GM23338 (cell line): ENCODE results near the gene SIL1. TPM values are rescaled to one million over a fixed set of nuclear protein-coding genes. Genes with fewer than 3 reads are reported as not detected.

ENCODE experiments used
- ATAC-seq: fragments of 200-7000 bp; cut with Tn5 transposase; 3 replicates; pipeline ENCODE4 v1.9.1; 2020
- DNase-seq: peaks from one replicate; pipeline ENCODE4 v3.0.0-alpha.2; 2015; ENCODE audit warnings: low spot score
- H2AFZ ChIP-seq: fragments of 200-600 bp; sonication (generic); 2 replicates; pipeline ENCODE4 v1.8.0; 2016; ENCODE audit warnings: antibody characterized with exemption, mild to moderate bottlenecking, moderate library complexity
- H3F3A ChIP-seq: fragments of 200-600 bp; sonication (generic); replicated peaks from 2 replicates; pipeline ENCODE4 v1.8.0; 2017; ENCODE audit warnings: antibody characterized with exemption, mixed run types, low read depth
- H3K27ac ChIP-seq: fragments of 200-600 bp; sonication (generic); 2 replicates; pipeline ENCODE4 v1.6.1; 2016; ENCODE audit warnings: low read depth
- H3K27me3 ChIP-seq: fragments of 200-600 bp; sonication (generic); 2 replicates; pipeline ENCODE4 v1.8.0; 2016; ENCODE audit warnings: mild to moderate bottlenecking, mixed run types, moderate library complexity; ENCODE audit not compliant: insufficient read depth
- H3K36me3 ChIP-seq: fragments of 200-600 bp; sonication (generic); 2 replicates; pipeline ENCODE4 v1.8.0; 2016; ENCODE audit warnings: mild to moderate bottlenecking; ENCODE audit not compliant: insufficient read depth
- H3K4me1 ChIP-seq: fragments of 200-600 bp; sonication (generic); 2 replicates; pipeline ENCODE4 v1.8.0; 2016; ENCODE audit warnings: mild to moderate bottlenecking, moderate library complexity; ENCODE audit not compliant: insufficient read depth
- H3K4me2 ChIP-seq: fragments of 200-600 bp; sonication (generic); 2 replicates; pipeline ENCODE4 v1.7.1; 2017; ENCODE audit warnings: mixed run types
- H3K4me3 ChIP-seq: fragments of 200-600 bp; sonication (generic); 2 replicates; pipeline ENCODE4 v1.6.1; 2016; ENCODE audit warnings: mixed run types
- H3K79me2 ChIP-seq: fragments of 200-600 bp; sonication (generic); replicated peaks from 2 replicates; pipeline ENCODE4 v1.8.0; 2017; ENCODE audit warnings: mild to moderate bottlenecking; ENCODE audit not compliant: insufficient read depth
- H3K9me2 ChIP-seq: fragments of 200-600 bp; sonication (generic); 2 replicates; pipeline ENCODE4 v1.8.0; 2017; ENCODE audit not compliant: insufficient read depth
- H4K20me1 ChIP-seq: fragments of 200-600 bp; sonication (generic); replicated peaks from 2 replicates; pipeline ENCODE4 v1.8.0; 2017; ENCODE audit warnings: mild to moderate bottlenecking; ENCODE audit not compliant: insufficient read depth
- H3K27ac Mint-ChIP-seq: 2 replicates; pipeline ENCODE4 v1.8.0; 2020; ENCODE audit warnings: inconsistent platforms, mild to moderate bottlenecking, moderate library complexity, mixed read lengths
- H3K27me3 Mint-ChIP-seq: 3 replicates; pipeline ENCODE4 v1.8.0; 2022; ENCODE audit warnings: low read depth, mild to moderate bottlenecking, moderate library complexity, mixed read lengths, inconsistent platforms; ENCODE audit not compliant: insufficient read depth, poor library complexity
- H3K36me3 Mint-ChIP-seq: 3 replicates; pipeline ENCODE4 v1.8.0; 2021; ENCODE audit warnings: low read depth, mild to moderate bottlenecking, inconsistent platforms, moderate library complexity, mixed read lengths
- H3K4me1 Mint-ChIP-seq: 3 replicates; pipeline ENCODE4 v1.8.0; 2020; ENCODE audit warnings: mild to moderate bottlenecking, inconsistent platforms, mixed read lengths
- H3K4me3 Mint-ChIP-seq: 3 replicates; pipeline ENCODE4 v1.8.0; 2021; ENCODE audit warnings: moderate library complexity, mild to moderate bottlenecking, inconsistent platforms, mixed read lengths
- H3K9me3 Mint-ChIP-seq: 3 replicates; pipeline ENCODE4 v1.8.0; 2020; ENCODE audit warnings: moderate library complexity, mild to moderate bottlenecking, inconsistent platforms, mixed read lengths
- CREB1 ChIP-seq: fragments of 250-450 bp; sonication (Bioruptor Pico); IDR thresholded peaks from 2 replicates; pipeline ENCODE4 v1.5.0; 2020; ENCODE audit warnings: low read depth, mild to moderate bottlenecking, moderate library complexity
- CTCF ChIP-seq, 2 experiments: fragments of 200-600 bp in 1 of 2; sonication (generic) in 1 of 2; conservative IDR thresholded peaks; 2 replicates each; pipeline versions ENCODE4 v1.5.1 to v1.6.1; 2016 to 2017; ENCODE audit warnings: antibody characterized with exemption in 2 of 2, low read depth in 2 of 2, mild to moderate bottlenecking in 2 of 2, moderate library complexity in 1 of 2
- ETS1 ChIP-seq: IDR thresholded peaks from 2 replicates; pipeline ENCODE4 v1.6.1; 2016; ENCODE audit warnings: antibody characterized with exemption
- EZH2 ChIP-seq: fragments of 200-600 bp; sonication (generic); IDR thresholded peaks from one replicate; pipeline ENCODE4 v1.8.0; 2017; ENCODE audit warnings: antibody characterized with exemption, mild to moderate bottlenecking, low read depth; ENCODE audit not compliant: unreplicated experiment
- EZH2phosphoT487 ChIP-seq: fragments of 200-600 bp; sonication (generic); IDR thresholded peaks from one replicate; pipeline ENCODE4 v1.8.1; 2018; ENCODE audit warnings: antibody characterized with exemption; ENCODE audit not compliant: unreplicated experiment
- JUNB ChIP-seq: IDR thresholded peaks from one replicate; pipeline ENCODE4 v1.6.1; 2016; ENCODE audit warnings: antibody characterized with exemption; ENCODE audit not compliant: unreplicated experiment
- NANOG ChIP-seq: IDR thresholded peaks from 2 replicates; pipeline ENCODE4 v1.6.1; 2016; ENCODE audit warnings: antibody characterized with exemption, borderline replicate concordance
- POLR2AphosphoS5 ChIP-seq: IDR thresholded peaks from 2 replicates; pipeline ENCODE4 v1.6.1; 2016; ENCODE audit warnings: antibody characterized with exemption, low read depth
- REST ChIP-seq: IDR thresholded peaks from one replicate; pipeline ENCODE4 v1.6.1; 2018; ENCODE audit warnings: antibody characterized with exemption; ENCODE audit not compliant: unreplicated experiment
- STAT1 ChIP-seq: IDR thresholded peaks from one replicate; pipeline ENCODE4 v1.6.1; 2016; ENCODE audit warnings: antibody characterized with exemption; ENCODE audit not compliant: unreplicated experiment
- ZNF114 ChIP-seq: fragments of 250-450 bp; sonication (Bioruptor Pico); IDR thresholded peaks from 2 replicates; pipeline ENCODE4 v1.5.0; 2020; ENCODE audit warnings: mild to moderate bottlenecking, moderate library complexity
- ZNF331 ChIP-seq: fragments of 250-450 bp; sonication (Bioruptor Pico); IDR thresholded peaks from 2 replicates; pipeline ENCODE4 v1.5.0; 2020; ENCODE audit warnings: low read depth, mild to moderate bottlenecking, moderate library complexity
- ZNF462 ChIP-seq: fragments of 250-450 bp; sonication (Bioruptor Pico); IDR thresholded peaks from 2 replicates; pipeline ENCODE4 v1.5.0; 2020; ENCODE audit warnings: mild to moderate bottlenecking, moderate library complexity
- polyA plus RNA-seq: library from polyadenylated mRNA; unstranded; fragments of >200 nt; fragmentation: Nextera tagmentation; extraction: Ambion mirVana; gene quantifications from 2 replicates; pipeline ENCODE4 v1.2.1, GENCODE V29; 2016
- total RNA-seq: library from RNA; depleted of rRNA; stranded (reverse); fragments of >200 nt; shearing (Covaris generic); gene quantifications from 2 replicates; pipeline ENCODE4 v1.2.3, GENCODE V29; 2014

Gene SIL1
- total and polyA plus RNA-seq, 2 experiments from 2014 or later: 5.5 to 5.9 TPM

- peaks cover 8% of the 10 kb centered on the region for H3K4me1 ChIP-seq
- H2AFZ ChIP-seq: no peak overlapping the region
- no peaks in the 10 kb centered on the region for H3K27me3 Mint-ChIP-seq
- H3K4me3 ChIP-seq: no peak overlapping the region
- no peak for DNase-seq
- H3K36me3 Mint-ChIP-seq: no peaks in the 10 kb centered on the region; the same call in 2 of the 3 replicates
- H3K9me3 Mint-ChIP-seq: no peaks in the 10 kb centered on the region
- H3K4me1 Mint-ChIP-seq: peaks cover 8% of the 10 kb centered on the region; the same call in 2 of the 3 replicates
- no peak overlapping the region for H3K4me3 Mint-ChIP-seq
- H4K20me1 ChIP-seq: no peaks in the 10 kb centered on the region
- no peak for ATAC-seq
- no peaks in the 10 kb centered on the region for H3K9me2 ChIP-seq
- H3K27ac ChIP-seq: no peak overlapping the region
- H3K4me2 ChIP-seq: no peak overlapping the region
- no peaks in the 10 kb centered on the region for H3K79me2 ChIP-seq
- TF ChIP-seq ETS1: no peak
- no peak for TF ChIP-seq POLR2AphosphoS5
- no peak for TF ChIP-seq NANOG
- TF ChIP-seq CTCF (conservative IDR thresholded peaks at IDR 0.05; ENCODE audit: low read depth in 2 of 2): no peak
- TF ChIP-seq EZH2: no peak
- no peak for TF ChIP-seq JUNB
- no peak for TF ChIP-seq ZNF462 (CRISPR knock-in tag)
- TF ChIP-seq ZNF331 (CRISPR knock-in tag): no peak
- no peak for TF ChIP-seq EZH2phosphoT487
- TF ChIP-seq REST: no peak
- TF ChIP-seq CREB1 (CRISPR knock-in tag): no peak
- no peak for TF ChIP-seq STAT1
- no peak for TF ChIP-seq ZNF114 (CRISPR knock-in tag)
- no peaks in the 10 kb centered on the region for H3K27me3 ChIP-seq
- H3F3A ChIP-seq: no peaks in the 10 kb centered on the region
- H3K27ac Mint-ChIP-seq: no peak overlapping the region
- H3K36me3 ChIP-seq: no peaks in the 10 kb centered on the region
These were observed 175.6 kb downstream of the SIL1 start for GRCh38 chr5:139022528-139022927.
